ENCODE data around the gene UBL7.

GRCh38 chr15:74488776-74489175, 27.8 kb upstream of the UBL7 start:
- TF ChIP-seq CTCF (IDR thresholded peaks at IDR 0.05; ENCODE audit: insufficient read depth, low read length, poor library complexity, severe bottlenecking) (no peak), EZH2phosphoT487 (conservative IDR thresholded peaks at IDR 0.05; ENCODE audit: low read length) (no peak)
